Measurements from ENCODE around the gene CPA1.

Gene CPA1

DNA sequence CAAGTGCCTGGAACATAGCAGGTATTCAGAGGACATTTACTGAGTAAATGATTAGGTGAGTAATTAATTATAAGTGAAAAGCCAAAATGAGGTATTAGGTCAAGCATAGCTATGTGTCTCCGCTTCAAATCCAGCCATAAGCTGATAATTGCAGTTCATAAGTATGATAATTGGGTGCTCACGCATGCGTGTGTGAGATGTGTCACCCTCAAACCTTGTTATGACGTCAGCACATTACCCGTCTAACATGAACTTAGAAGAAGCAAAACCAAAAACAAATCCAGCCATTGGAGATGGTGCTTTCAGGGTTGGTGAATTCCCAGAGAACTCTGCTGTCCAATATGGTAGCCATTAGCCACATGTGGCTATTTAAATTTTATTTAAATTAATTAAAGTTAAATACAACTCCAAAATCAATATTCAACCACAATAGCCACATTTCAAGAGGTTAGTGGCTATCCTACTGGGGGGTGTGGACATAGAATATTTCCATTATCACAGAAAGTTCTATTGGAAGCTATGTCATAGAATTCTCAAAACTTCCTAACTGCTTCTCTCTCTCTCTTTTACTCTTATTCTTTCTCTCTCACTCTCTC, 35.9 kb upstream of the CPA1 start, which contains the start of gene CPA5:
Gene CPA5, plus strand, starts transcription at position 546 of the 596 bp plus-strand sequence. CDS start 1,670 bp downstream, outside the sequence.
- H3K4me2 ChIP-seq, result no peak within 1 kb of the TSS
- no peaks in the 10 kb centered on the region for H3K36me3 ChIP-seq (ENCODE audit: insufficient read depth)
- no peak within 1 kb of the TSS for H3K27ac ChIP-seq
- no peaks in the 10 kb centered on the region for H3K27me3 ChIP-seq (ENCODE audit: insufficient read depth, low read depth)
- H4K20me1 ChIP-seq (ENCODE audit: insufficient read depth), result no peaks in the 10 kb centered on the region
- no peak within 1 kb of the TSS for H2AFZ ChIP-seq (ENCODE audit: low read depth)
- no peak for TF ChIP-seq CTCF (conservative IDR thresholded peaks at IDR 0.05; ENCODE audit: low read depth, low read length)
- H3K9ac ChIP-seq, result no peak within 1 kb of the TSS
- no peaks in the 10 kb centered on the region for H3K79me2 ChIP-seq (ENCODE audit: insufficient read depth, low read depth)
- H3K4me3 ChIP-seq (IDR thresholded peaks at IDR 0.05; ENCODE audit: insufficient read depth, low read depth, low read length), result no peak within 1 kb of the TSS
- no peaks in the 10 kb centered on the region for H3K4me1 ChIP-seq (ENCODE audit: low read depth, poor library complexity, severe bottlenecking)

DNA sequence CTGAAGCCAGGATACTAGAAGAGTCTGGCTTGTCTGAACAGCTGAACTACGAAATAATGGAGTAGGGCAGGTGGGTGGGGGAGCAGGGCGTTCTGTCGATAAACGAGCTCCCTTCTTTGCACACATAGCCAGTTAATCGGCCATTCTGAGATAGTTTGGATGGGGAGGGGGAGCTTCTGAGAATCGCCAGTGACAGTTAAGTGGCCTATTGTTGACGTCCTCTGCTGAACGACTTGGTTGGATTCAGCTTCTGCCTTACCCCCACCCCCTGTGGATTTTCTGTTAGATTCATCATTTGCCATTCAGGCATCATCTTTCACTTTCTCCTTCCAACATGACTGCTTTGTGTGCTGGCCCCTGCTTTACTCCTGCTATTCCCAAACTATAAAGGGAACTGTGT, 35.2 kb upstream of the CPA1 start:
- no peak for TF ChIP-seq CTCF (conservative IDR thresholded peaks at IDR 0.05; ENCODE audit: low read depth, low read length)
- Histone ChIP-seq H3K9ac (no peak overlapping the region), H4K20me1 (ENCODE audit: insufficient read depth) (no peaks in the 10 kb centered on the region), H3K27me3 (ENCODE audit: insufficient read depth, low read depth) (no peaks in the 10 kb centered on the region), H3K27ac (no peak overlapping the region), H3K4me2 (no peak overlapping the region), H2AFZ (ENCODE audit: low read depth) (no peak overlapping the region), H3K4me3 (IDR thresholded peaks at IDR 0.05; ENCODE audit: insufficient read depth, low read depth, low read length) (no peak overlapping the region), H3K79me2 (ENCODE audit: insufficient read depth, low read depth) (no peaks in the 10 kb centered on the region), H3K4me1 (ENCODE audit: low read depth, poor library complexity, severe bottlenecking) (no peaks in the 10 kb centered on the region), H3K36me3 (ENCODE audit: insufficient read depth) (no peaks in the 10 kb centered on the region)

DNA sequence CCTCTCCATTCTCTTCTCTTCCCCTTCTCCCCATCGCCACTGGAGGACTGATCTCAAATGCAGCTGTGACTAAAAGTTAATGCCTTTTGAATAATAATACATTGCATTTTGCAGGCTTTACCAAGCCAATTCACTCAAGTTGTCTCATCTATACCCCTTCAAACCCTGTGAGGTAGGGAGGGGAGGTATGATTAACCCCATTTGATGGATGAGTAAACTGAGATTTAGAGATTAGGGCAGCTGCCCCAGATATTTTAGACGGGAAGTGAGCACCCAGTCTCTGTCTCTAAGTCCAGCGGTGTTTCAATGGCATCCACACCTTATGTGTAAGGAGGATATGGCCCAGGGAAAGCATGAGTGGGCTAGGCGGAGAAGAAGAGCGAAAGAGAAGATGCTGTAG, 34.6 kb upstream of the CPA1 start:
- H3K27ac ChIP-seq, result no peak overlapping the region
- no peak overlapping the region for H2AFZ ChIP-seq (ENCODE audit: low read depth)
- TF ChIP-seq CTCF (conservative IDR thresholded peaks at IDR 0.05; ENCODE audit: low read depth, low read length), result no peak
- no peak overlapping the region for H3K9ac ChIP-seq
- H3K27me3 ChIP-seq (ENCODE audit: insufficient read depth, low read depth), result no peaks in the 10 kb centered on the region
- no peak overlapping the region for H3K4me3 ChIP-seq (IDR thresholded peaks at IDR 0.05; ENCODE audit: insufficient read depth, low read depth, low read length)
- H3K36me3 ChIP-seq (ENCODE audit: insufficient read depth), result no peaks in the 10 kb centered on the region
- no peak overlapping the region for H3K4me2 ChIP-seq
- no peaks in the 10 kb centered on the region for H3K79me2 ChIP-seq (ENCODE audit: insufficient read depth, low read depth)
- H3K4me1 ChIP-seq (ENCODE audit: low read depth, poor library complexity, severe bottlenecking), result no peaks in the 10 kb centered on the region
- no peaks in the 10 kb centered on the region for H4K20me1 ChIP-seq (ENCODE audit: insufficient read depth)

DNA sequence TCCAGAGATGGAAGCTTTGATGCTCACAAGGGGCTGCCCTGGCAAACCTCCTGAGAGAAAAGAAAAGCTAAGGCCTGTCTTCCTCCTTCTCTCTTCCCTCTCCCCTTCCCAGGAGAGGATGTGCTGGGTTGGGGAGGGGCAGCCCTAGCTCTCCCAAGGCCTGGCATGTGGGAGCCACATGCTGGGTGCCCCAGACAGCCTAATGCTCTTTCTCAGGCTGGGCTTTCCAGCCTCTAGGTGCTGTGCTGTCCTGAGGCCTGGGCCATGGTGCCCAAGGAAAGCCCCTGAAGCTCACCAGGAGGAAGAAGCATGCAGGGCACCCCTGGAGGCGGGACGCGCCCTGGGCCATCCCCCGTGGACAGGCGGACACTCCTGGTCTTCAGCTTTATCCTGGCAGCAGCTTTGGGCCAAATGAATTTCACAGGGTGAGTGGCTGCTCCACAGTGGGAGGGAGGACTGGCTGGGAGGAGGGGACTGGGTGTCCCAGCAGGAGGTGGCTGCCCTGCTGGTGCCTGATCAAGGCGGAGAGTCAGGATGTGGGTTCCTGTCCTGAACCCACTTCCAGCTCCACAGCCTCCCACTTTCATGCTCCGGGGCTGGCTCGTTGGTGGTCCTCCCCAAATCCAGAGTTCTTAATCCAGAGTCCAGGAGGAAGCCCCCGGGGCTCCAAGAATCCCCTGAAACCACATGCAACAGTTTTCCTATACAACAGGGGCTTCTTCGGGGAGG, 34.0 kb upstream of the CPA1 start:
- Histone ChIP-seq H3K4me3 (IDR thresholded peaks at IDR 0.05; ENCODE audit: insufficient read depth, low read depth, low read length) (no peak overlapping the region), H3K36me3 (ENCODE audit: insufficient read depth) (no peaks in the 10 kb centered on the region), H3K79me2 (ENCODE audit: insufficient read depth, low read depth) (no peaks in the 10 kb centered on the region), H4K20me1 (ENCODE audit: insufficient read depth) (no peaks in the 10 kb centered on the region), H2AFZ (ENCODE audit: low read depth) (no peak overlapping the region), H3K4me2 (no peak overlapping the region), H3K27ac (no peak overlapping the region), H3K9ac (no peak overlapping the region), H3K4me1 (ENCODE audit: low read depth, poor library complexity, severe bottlenecking) (no peaks in the 10 kb centered on the region), H3K27me3 (ENCODE audit: insufficient read depth, low read depth) (no peaks in the 10 kb centered on the region)
- TF ChIP-seq CTCF (conservative IDR thresholded peaks at IDR 0.05; ENCODE audit: low read depth, low read length), result no peak

All from KMS-11 (cell line).